Dedifferentiated amniotic fluid mesenchymal stem cell (primary cell): Measurements from ENCODE around the gene EYA2.
"Not testable (repeated sequence)": the region's sequence is repeated elsewhere in the genome, so short reads cannot be mapped to it uniquely, and the experiment has no call there.

ENCODE experiments used
- DNase-seq: peaks from one replicate; pipeline ENCODE4 v3.0.0-alpha.2; 2016; ENCODE audit errors: extremely low spot score

EYA2 gene, protein sequence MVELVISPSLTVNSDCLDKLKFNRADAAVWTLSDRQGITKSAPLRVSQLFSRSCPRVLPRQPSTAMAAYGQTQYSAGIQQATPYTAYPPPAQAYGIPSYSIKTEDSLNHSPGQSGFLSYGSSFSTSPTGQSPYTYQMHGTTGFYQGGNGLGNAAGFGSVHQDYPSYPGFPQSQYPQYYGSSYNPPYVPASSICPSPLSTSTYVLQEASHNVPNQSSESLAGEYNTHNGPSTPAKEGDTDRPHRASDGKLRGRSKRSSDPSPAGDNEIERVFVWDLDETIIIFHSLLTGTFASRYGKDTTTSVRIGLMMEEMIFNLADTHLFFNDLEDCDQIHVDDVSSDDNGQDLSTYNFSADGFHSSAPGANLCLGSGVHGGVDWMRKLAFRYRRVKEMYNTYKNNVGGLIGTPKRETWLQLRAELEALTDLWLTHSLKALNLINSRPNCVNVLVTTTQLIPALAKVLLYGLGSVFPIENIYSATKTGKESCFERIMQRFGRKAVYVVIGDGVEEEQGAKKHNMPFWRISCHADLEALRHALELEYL

DNA sequence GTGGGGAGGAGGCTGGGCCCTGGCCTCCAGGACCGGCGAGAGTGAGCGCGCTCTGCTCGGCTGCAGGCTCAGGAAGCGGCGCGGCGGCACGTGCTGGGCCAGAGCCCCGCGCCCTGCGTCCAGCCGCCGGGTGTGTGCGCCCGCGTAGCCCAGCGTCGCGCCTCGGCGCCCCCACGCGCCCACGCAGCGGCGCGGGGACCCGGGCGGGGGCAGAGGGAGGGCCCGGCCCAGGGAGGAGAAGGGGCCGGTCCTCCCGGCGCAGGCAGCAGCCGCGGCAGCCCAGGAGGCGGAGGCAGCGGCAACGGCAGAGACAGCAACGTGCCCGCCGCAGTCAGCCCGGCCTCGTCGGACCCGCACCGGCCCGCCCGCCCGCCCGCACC, at the start of gene EYA2:
EYA2 (plus strand) TSS at position 265 of the 380 bp plus-strand sequence. CDS start 95,168 bp downstream, outside the sequence.
- DNase-seq, result no peak

DNA sequence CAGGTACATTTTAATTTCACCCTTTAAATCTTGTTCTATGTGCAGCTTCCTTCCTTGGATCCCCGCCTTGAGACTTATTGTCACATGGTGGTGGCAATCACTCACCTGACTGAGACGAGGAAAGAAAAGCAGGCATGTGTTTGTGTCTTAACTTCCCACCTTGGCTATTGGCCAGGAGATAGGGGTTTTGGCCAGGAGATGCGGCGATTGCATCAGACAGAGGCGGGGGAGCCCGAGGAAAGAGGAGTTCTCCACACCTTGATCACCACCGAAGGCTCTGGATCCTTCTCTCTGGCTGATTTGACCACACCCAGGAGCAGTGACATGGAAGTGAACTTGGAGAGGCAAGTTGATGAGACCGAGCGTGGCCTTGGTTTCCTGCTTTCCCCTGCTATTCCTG, 49.7 kb upstream of the EYA2 start:
- no peak for DNase-seq

DNA sequence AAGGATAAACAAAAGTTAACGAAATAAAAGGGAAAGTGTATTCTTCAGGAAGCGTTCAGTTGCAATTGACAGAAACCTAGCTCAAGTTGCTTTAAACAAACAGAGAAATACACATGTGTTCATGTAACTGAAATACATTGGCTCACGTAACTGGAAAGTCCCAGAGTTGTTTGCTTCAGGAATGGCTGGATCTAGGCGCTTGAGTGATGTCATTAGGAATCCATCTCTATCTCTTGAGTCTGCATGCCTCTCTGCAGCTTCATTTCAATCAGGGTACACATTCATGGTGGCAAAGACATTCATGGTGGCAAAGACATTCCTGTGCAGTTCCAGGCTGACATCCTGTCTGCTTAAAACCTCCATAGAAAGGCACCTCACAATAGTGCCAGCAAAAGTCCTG, 45.4 kb upstream of the EYA2 start:
- DNase-seq, result no peak

DNA sequence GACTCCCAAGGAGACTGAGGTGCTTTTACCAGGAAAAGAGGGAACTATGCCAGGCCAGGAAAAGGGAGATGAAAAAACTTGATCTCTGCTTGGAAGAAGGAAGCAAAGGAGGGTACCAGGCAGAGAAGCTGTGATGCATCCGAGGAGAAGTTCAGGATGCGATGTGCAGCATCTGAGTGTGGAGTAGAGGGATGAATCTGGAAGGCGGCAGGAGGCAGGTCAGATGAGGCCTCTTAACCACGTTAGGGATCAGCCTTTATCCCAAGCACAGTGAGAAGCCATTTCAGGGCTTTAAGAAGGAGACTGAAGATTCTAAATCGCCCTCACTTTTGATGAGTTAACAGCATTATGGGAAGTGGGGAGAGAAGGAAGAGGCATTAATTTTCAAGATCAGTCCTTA, 44.9 kb upstream of the EYA2 start:
- DNase-seq, result no peak

DNA sequence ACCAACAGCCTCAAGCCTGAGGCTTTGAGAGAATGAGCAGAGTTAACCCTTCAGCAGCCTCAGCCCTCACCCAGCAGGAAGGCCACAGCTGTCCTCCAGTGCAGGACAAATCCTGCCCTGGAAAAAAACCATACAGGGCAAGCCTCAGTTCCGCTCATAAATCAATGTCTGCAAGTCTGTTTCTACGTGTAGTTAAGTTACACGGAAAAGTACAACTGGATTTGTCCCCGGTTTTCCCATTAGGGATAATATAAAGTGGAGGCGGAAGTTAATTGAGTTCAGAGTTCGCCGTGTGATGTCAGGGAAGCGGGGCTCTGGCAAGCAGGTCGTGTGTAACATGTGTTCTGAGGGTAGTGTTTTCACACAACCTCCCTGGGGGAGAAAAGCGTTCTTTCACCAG, 44.2 kb upstream of the EYA2 start:
- no peak for DNase-seq

DNA sequence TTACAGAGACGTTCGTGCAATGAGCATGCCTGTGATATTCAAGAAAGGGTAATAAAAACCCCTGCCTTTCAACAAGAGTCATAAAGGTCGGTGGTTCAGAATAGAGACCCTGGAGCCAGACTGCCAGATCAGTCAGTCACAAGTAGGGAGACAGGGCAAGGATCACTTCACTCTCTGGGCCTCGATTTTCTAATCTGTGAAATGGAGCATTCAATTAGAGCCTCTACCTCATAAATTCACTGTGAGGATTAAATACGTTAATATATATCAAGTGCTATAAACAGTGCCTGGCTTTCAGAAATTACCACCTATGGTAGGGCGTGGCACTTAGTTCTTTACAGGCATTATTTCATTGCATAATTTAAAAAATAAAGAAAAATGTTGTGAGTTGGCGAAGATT, 43.7 kb upstream of the EYA2 start:
- DNase-seq, result no peak

DNA sequence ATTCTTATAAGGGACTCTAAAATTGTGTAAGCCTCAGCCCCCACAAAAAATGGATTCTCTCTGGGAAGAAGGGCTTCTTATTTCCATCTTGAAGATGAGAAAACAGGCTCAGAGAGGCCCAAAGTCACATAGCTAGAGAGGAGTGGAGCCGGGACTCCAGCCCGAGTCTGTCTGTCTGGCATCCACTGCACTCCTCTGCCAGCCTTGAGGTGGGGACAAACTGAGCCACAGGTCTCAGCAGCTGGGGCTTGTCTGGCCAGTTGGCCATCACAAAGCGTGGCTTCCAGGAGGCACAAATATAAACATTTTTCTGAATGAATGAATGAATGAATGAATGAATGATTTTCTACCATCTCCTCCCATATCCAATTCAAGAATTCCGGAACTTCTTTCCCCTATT, 42.9 kb upstream of the EYA2 start:
- no peak for DNase-seq

DNA sequence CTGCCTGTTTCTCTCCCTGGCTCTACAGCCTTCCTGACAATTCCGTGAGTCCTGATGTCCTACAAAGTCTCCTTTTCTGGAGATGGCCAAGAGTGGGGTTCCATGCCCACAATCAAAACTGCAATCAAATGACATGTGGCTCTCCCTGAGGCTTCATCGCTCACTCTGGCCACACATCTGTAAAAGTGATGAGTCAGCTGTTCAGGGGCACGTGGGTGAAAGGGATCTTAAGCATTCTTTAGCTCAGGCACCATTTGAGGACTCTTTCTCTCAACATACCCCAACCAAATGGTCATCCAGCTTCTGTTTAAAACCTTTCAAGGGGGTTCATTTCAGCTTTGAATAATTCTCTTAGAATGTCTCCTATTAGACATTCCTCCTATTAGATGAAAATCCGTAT, 42.3 kb upstream of the EYA2 start:
- DNase-seq, result no peak

DNA sequence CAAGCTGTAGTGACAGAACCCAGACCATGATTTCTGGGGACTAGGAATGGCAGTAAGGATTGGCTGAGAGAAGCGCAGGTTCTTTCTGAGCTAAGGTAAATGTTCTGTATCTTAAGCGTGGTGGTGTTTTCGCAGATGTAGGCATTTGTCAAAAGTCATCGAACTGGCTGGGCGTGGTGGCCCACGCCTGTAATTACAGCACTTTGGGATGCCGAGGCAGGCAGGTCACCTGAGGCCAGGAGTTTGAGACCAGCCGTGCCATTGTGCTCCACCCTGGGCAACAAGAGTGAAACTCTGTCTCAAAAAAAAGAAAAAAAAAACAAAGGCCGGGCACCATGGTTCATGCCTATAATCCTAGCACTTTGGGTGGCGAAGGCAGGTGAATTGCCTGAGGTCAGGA, 40.7 kb upstream of the EYA2 start:
- no peak for DNase-seq

DNA sequence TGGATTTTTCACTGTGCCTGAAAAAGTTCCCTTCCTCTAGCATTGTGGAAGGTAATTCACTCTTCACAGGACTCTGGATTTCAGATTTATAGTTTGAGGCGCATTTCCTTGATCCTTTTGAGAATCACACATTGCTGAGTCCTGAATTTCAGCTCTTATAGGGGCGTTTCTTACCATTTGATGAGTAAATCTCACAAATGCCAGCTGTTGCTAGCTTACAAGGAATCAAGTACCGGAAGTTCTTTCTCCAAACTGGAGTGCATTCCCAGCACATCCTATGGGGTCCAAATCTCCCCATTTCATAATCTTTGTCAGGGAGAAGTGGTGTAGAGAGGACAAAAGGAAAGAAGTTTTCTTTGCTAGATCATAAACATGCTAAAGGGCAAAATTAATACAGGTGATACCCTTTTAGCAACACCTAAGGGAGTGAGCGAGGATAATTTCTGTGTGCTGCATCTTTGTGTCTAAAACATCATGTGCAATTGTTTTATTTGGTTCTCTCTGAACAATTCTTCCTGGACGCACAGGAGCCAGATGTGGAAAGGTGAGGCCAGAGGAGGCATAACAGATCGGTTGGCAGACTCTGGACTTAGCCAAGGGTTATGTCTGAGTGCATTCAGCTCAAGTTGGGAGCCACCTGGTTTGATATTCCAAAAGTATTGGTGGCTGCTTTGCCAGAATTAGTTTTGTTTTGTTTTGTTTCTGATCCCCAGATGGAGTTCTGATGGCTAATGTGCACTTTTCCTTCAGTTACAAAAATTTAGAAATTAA, 37.4 kb upstream of the EYA2 start:
- DNase-seq, result no peak

DNA sequence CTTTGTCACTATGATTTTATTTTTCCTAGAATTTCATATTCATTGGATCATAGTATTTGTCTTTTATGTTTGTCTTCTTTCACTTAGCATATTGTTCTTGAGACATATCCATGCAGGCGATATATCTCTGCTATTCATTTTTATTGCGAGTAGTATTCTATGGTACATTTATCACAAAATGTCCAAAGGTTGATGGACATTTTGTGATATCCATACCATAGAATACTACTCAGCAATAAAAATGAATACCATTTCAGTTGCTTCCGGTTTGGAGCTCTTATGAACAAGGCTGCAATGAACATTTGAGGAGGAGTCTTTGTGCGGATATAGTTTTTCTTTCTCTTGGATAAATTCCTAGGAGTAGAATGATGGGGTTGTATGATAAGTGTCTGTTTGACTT, 28.8 kb upstream of the EYA2 start:
- no peak for DNase-seq

DNA sequence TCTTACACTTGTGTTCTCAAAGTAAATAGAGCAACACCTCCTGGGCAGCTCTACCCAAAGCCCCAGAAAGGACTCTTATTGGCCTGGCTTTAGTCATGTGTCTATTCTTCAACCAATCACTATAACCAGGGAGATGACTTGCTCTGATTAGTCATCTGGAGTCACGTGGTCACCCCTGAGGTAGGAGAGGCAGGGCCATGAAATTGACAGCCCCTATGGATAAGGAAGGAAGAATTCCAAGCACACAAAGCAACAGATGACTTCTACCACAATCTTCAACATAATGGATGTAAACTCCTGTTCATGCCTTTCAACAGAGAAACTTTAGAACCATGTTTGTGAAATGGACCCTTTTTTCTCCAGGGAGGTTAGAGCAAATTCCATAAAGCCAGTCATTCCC, 24.6 kb upstream of the EYA2 start:
- DNase-seq, result no peak

DNA sequence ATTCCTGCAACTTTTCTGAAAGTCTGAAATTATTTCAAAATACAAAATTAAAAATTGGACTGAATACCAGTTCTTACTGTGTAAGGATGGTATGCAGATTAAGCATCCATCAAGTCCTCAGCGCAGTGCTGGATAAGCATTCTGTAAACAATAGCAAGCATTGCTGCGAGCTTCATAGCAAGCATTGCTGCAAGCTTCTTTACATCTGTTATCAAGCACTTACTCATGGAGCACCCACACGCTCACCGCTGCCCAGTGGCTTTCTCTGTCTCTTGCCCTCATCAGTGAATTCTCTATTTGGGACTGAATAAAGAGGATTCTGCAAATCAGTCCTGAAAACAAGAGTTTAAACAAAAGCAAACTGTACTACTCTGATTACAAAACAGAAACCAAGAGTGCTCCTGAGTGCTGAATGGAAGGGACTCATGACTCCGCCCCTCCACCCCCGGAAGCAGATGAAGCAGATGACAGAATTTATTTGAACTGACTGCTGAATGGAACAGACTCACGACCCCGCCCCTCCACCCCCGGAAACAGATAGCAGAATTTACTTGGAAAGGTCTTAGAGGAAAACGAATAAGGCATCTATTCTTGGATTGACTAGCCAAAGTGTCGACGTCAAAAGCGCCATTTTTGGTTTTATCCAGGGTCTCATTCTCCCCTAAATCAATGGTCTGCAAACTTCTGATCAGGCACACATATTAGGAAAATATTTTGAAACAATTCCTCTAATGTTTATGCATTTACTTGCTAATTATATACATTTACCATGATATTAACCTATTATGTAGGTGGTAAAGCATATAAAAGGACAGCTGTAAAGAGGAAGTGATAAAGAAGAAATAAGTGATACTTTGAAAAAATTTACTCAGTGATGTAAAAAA, 22.1 kb upstream of the EYA2 start:
- no peak for DNase-seq

DNA sequence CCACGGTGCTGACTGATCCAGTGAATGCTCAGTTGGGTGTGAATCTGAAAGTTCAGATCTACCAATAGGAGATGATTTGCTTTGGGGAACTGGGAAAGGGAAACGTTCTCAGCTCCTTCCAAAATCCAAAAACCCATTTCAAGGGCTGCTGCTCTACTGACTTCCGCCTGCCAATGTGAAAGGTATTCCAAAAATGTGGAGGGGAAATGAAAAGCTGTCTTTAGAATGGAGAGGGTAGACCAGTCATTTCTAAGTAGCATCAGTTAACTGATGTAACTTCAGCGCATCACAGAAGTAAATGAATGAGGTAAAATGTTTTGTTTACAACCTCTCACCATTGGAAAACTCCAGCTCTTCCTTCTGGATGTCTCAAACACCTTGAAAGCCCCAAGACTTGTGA, 19.6 kb upstream of the EYA2 start:
- no peak for DNase-seq

DNA sequence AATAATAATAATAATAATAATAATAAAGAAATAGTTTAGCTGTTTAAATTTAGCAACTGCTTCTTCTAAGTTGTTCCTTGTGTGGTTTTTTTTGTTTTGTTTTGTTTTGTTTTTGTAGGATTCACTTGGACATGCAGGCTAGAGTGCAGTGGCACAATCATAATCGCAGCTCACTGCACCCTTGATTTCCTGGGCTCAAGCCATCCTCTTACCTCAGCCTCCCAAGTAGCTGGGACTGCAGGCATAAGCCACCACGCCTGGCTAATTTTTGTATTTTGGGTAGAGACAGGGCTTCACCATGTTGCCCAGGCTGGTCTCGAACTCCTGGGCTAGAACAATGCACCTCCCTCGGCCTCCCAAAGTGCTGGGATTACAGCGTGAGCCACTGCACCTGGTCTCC, 15.3 kb upstream of the EYA2 start:
- DNase-seq, result no peak

DNA sequence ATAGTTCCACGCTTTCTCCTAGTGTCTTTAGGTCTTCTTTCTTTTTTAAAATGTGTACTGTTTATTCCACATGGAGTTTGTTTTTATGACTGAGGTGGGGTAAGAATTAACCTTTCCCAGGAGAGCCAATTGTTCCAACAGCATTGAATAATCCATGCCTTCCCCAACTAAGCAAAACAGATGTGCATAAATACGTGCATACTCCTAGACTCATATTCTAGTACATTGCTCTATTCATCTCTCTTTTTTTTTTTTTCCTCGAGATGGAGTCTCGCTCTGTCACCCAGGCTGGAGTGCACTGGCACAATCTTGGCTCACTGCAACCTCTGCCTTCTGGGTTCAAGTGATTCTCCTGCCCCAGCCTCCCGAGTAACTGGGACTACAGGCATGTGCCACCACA, 14.7 kb upstream of the EYA2 start:
- not testable (repeated sequence) for DNase-seq

DNA sequence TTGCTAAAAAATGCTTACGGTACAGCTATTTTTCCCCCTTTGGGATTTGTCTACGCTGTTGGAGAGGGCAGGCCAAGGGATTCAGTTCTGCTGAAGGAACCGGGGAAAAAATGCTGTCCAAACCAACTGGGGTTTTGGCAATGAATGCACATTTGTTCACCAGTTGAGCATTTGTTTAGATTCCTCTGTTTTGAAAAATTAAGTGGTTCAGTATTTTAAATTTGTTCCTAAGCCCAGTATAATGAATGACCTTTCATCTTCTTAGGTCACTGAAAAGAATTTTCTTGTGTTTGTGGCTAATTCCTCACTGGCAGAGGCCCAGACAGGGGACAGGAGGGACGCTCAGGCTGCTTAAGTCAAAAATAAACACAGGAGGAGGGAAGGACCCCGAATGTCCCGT, 10.8 kb upstream of the EYA2 start:
- DNase-seq, result peak; percentile 32

DNA sequence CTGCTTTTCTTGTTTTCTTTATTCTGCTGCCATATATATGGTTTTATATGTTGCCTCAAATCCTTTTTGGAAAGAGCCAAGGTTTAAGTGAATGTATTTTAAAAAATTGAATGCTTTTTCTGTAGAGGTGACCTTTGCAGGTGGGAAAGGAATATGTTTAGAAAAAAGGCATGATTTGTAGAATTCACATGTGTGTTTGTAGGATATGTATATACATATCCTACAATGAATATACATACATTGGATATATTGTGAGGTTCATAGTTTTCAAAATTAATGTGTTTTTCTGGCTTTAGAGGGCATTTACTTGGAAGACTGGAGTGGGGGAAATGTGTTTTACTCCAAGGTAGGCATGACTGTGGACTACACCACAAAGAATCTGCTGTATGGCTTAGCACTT, 4.0 kb upstream of the EYA2 start:
- DNase-seq, result no peak

DNA sequence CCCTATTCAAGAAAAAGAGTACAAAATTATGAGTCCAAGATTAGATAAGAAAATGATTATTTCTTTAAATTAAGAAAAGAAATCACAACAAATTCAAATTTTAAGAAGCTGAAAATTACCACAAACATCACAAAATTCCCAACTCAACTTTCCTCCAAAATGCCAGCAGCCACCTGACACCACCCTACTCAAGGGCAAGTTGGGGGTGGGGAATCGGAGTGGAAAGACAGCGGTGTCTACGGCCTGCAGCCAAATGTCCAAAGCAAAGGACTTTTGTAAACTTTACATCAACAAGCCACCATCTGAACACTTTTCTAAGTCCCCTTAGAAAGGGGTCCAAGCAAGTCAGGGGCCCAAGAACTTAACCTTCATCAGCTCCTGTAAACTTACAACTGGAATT, 1.6 kb upstream of the EYA2 start:
- no peak for DNase-seq

DNA sequence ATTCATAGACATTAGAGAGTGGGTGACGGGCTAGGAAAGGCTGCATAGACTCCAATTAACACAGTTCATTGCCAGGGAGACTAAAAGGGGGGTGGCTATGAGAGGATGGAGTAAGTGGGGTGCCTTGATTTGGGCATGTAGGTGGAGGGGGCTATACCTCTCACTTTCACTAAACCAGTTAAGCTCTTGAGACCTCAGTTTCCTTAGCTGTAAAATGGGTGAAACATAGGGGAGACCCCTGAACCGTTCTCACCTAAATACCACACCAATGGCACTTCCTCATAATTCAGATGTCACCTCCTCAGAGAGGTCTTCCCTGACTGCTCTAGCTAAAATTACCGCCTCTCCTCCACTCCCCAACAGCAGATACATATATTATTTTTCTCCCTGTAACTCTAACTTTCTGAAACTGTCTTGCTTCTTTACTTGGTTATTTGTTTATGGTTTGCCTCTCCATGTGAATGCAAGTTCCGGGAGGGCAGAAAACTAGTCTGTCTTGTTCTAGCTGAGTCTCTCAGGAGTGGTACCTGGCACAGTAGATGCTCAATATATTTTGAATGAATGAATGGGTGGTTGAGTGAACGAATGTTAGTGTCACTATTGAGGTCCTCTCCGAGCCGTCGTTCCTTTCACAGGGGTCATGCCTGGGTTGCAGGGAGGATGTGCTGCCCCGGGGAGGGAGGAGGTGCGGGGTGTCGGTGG, 615 bp upstream of the EYA2 start:
- DNase-seq, result no peak
